Activated CD4-positive, alpha-beta T cell treated with anti-CD3 and anti-CD28 coated beads, Interleukin-2, amount 50 U/mL, for 4 hours (primary cell): ENCODE measurements around the gene SARS2.
"Not testable (repeated sequence)": the region's sequence is repeated elsewhere in the genome, so short reads cannot be mapped to it uniquely, and the experiment has no call there.

ENCODE experiments used
- DNase-seq, 2 experiments: peaks; one replicate each; pipeline ENCODE4 v3.0.0-alpha.2; 2020

Gene SARS2

DNA sequence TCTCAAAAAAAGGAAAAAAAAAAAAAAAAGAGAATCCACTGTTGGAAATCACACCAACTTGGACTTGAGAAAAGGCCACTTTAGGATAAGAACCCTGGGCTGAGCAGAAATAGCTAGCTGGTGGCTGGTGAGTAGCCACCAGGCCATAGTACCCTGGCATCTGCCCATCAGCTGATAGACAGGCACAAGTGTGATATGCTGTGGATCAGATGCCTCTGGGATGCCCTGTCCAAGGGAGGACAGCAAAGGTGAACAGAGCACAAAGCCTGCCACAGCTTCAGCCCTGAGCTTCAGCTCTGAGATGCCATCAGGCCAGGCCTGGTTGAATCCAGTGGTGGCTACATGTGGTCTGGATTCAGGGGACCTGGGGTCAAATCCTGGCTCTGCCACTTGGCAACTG is 39.9 kb downstream of the SARS2 start:
- DNase-seq: no peak

DNA sequence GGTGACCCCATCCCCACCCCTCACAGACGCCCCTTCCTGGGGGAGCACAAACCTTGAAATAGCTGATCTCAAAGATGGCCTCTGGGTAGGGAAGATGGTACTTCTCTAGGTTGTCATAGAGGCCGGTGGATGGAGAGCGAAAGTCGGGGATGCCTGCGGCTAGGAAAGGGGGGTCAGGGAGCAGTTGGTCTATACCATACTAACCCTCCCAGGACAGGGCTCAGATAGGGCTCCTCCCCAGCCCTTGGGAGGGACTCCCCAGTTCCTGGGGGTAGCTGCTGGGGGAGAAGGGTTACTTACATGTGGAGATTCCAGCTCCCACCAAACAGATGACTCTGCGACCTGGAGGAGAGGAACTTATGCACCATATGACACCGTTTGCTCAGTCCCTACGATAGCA is 40.8 kb downstream of the SARS2 start:
- DNase-seq: no peak

- DNase-seq: no peak
Measured at GRCh38 chr19:38888876-38889275, 41.7 kb downstream of the SARS2 start.

- not testable (repeated sequence) for DNase-seq
Measured at GRCh38 chr19:38884691-38885090, 45.9 kb downstream of the SARS2 start.

DNA sequence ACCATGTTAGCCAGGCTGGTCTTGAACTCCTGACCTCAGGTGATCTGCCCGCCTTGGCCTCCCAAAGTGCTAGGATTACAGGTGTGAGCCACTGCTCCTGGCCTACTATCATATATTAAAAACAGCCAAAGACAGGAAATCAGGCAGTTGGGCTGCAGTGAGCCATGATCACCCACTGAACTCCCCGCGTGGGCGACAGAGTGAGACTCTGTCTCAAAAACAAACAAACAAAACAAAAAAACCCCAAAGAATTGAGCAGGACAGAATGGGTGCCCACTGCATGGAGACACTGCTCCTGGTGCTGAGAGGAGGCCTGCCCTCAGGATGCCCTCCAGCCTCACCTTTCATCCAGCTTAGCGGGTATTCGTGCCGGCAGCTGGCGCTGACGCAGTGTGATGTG is 47.3 kb downstream of the SARS2 start:
- DNase-seq: no peak

GRCh38 chr19:38880882-38881609 is 49.5 kb downstream of the SARS2 start:
- DNase-seq: no peak

DNA sequence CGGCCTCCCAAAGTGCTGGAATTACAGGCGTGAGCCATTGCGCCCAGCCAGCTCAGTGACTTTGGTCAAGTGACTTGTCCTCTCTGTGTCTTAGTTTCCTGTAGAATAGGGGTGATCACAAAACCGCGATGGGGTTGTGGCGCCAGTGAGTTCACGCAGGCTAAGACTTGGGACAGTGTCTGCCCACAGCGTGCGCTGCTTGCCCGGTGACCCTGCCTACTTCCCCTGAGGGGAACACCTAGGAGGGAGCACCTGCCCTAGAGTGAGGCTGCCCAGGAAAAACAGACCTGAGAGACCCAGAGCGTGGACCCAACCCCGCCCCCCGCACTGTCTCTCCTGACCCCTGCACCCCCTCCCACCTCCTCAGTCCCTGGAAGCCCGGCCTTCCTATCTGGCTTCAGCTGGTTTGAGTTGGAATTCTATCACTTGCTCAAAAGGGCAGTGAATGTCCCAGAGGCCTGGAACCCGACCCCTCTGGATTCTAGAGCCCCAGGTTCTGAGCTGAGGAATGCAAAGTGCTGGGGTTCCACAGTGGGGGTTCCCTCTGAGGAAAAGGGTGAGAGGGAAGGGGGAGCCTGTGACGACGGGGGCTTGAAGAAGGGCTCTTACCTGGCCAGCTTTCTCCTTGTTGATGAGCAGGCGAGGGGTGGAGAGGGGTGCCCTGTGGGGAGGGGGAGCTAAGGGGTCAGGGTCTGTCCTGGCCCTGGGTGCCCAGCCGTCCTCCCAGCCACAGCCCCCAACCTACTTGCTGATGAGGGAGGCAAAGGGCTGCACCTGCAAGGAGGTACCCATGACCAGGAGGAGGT is 50.3 kb downstream of the SARS2 start:
- DNase-seq: no peak

- DNase-seq: no peak
Measured at GRCh38 chr19:38879400-38879751, 51.2 kb downstream of the SARS2 start.

GRCh38 chr19:38878575-38879399 is 51.8 kb downstream of the SARS2 start:
- DNase-seq: no peak

DNA sequence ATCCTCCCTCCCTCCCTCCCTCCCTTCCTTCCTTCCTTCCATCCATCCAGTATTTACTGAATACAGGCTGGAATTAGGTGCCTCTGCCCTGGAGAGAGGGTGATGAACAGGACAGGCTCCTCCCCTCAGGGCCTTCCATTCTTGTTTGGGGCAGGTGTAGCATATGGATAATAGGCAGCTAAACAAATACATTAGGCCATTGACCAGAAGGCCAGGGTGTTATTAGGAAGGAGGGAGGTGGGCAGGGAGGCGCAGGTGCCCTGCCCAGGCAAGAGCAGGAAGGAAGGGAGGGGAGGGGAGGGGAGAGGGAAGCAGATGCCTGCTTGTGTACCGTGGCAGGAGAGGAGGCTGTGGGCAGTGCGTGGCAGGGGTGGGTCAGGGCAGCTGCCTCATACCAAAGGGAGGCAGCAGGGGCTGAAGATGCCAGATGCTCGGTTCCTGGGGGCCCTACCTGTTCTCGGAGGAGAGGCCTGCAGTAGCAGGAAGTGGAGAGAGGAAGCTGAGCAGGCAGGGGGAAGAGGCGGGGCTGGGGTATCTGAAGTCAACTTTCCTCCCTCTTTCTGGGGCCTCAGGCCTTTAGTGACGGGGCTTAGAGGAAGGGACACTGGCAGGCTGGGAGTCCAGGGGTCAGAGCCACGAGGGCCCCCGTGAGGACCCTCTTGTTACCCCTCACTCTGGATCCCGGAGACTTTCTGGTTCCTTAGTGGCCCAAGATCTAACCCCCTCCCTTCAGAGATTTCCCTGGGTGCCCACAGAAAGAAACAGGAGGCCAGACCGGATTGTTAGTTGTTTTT is 52.6 kb downstream of the SARS2 start, which contains the start of gene RINL:
TSS of gene RINL (minus strand) at position 495 of the 794 bp plus-strand sequence. CDS start 1,533 bp downstream, outside the sequence.
- DNase-seq: peak; percentile 63 to 65

- DNase-seq: no peak
Measured at GRCh38 chr19:38875656-38876395, 54.7 kb downstream of the SARS2 start.

GRCh38 chr19:38873400-38873799 is 57.2 kb downstream of the SARS2 start:
- not testable (repeated sequence) for DNase-seq

GRCh38 chr19:38870612-38871011 is 60.0 kb downstream of the SARS2 start:
- no peak for DNase-seq

- peak; percentile 92 for DNase-seq
Measured at GRCh38 chr19:38869836-38870607, 60.5 kb downstream of the SARS2 start.

DNA sequence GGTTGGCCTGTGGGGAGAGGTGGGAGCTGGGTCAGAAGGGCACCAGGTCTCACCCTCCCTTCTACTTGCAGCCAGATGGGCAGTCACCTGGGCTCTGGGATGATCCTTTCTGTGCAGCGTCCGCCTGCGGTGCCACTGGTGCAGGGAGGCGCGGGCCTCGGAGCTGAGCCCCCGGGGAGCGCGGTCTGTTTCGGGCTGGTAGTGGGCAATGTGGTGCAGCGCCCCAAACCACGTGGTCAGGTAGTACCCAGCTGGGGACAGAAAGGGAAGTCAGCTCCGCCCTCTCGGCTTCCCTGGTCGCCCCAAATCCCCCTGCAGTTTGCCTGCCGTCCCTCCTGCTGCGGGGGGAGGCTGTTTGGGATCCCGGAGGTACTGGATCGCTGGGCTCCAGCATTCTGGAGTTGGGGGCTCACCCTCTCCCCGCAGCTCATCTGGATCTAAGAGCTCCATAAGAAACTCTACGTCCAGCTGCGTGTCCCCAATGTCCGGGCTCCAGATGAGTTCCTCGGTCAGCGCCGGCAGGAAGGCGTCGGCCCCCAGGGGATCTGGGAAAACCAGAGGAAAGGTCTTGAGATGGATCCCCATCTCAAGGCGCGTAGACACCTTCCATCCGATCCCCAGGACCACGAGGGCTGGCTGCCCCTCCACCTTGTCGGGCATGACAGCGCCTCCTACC is 61.3 kb downstream of the SARS2 start:
- no peak for DNase-seq

GRCh38 chr19:38868551-38868950 is 62.0 kb downstream of the SARS2 start:
- no peak for DNase-seq

GRCh38 chr19:38867171-38867780 is 63.3 kb downstream of the SARS2 start:
- no peak for DNase-seq
